ENCODE data around the gene SC5D.
A peak's percentile ranks its signal among the peaks of the same experiment; 100 is the strongest.

The SC5D gene, protein sequence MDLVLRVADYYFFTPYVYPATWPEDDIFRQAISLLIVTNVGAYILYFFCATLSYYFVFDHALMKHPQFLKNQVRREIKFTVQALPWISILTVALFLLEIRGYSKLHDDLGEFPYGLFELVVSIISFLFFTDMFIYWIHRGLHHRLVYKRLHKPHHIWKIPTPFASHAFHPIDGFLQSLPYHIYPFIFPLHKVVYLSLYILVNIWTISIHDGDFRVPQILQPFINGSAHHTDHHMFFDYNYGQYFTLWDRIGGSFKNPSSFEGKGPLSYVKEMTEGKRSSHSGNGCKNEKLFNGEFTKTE

GRCh38 chr11:121292495-121293287 is at the start of gene SC5D:
Gene SC5D, plus strand, starts transcription at chr11:121292771. Its CDS starts 10,605 bp downstream, at chr11:121303376.
- peak; percentile 93 for DNase-seq (ENCODE audit: low spot score)

- DNase-seq (ENCODE audit: low spot score) = no peak
Measured at GRCh38 chr11:121244884-121245283, 47.7 kb upstream of the SC5D start.

DNA sequence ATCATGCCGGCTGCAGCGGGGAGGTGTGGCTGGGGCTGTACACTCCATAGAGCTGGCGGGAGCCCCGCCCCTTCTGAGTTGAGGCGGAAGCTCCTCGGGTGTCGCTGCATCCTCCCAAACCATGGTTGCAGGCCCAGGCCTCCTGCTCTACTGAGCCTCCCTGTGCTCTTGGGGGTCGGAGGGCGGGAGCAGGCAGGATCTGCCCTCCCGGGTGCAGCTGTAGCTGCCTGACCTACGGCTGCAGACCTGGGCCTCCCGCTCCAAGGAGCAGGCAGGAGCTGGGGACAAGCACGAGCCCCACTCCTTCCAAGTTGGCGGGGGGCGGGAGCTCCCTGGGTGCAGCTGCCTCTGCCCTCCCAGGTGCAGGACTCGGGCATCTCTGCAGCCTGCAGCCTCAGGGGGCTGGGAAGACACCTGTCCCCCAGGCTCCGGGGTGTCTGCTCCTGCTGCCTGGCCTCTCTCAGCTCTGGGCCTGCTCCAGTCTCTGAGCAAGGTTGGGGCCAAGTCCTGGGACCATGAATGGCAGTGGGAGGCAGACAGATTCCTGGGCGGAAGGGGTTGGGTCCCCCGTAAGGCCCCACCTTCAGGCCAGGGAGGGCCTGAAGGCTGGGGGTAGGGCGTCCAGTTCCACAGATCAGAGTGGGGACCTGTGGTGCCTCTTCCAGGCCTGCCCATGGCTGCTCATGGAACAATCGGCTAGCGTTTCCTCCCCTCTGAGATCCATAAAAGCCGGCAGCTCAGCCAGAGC is 46.4 kb upstream of the SC5D start:
- no peak for DNase-seq (ENCODE audit: low spot score)

DNA sequence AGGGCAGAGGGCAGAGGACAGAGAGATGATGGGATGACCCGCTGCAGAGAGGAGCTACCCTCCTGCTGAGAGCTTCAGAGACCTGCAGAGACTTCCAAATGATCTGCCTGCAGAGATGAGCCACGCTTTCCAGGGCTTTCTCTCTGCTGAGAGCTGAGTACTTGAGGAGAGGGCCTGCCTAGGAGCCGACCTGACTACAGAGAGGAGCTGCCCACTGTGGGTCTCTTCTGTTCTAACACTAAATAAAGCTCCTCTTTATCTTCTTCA is 45.9 kb upstream of the SC5D start:
- DNase-seq (ENCODE audit: low spot score) = no peak

- no peak for DNase-seq (ENCODE audit: low spot score)
Measured at GRCh38 chr11:121248496-121248895, 44.1 kb upstream of the SC5D start.

DNA sequence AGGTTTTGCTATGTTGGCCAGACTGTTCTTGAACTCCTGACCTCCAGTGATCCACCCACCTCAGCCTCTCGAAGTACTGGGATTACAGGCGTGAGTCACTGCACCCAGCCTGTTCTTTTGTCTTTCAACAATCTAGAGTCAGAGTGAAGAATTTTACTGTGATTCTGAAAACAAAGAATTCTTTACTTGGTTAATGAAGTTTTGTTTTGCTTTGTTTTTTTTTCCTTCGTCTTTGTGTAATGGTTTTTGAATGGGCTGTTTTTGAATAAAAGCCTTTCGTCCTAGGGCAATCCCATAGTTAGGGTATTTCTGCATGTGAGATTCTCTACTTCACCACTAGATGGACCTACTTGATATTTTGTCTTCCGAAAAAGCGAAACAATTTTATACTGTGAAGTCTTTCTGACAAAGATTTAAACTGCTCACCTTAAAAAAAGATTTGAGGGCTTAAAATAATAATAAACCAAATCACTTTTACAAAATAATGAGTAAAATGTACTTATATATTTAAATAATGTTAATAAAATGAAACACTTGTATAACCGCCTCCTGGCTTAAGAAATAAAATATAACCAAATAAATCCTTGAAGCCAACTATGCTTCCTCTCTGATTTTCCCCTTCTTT is 43.4 kb upstream of the SC5D start:
- DNase-seq (ENCODE audit: low spot score) = no peak

- DNase-seq (ENCODE audit: low spot score) = no peak
Measured at GRCh38 chr11:121250843-121251242, 41.7 kb upstream of the SC5D start.

DNA sequence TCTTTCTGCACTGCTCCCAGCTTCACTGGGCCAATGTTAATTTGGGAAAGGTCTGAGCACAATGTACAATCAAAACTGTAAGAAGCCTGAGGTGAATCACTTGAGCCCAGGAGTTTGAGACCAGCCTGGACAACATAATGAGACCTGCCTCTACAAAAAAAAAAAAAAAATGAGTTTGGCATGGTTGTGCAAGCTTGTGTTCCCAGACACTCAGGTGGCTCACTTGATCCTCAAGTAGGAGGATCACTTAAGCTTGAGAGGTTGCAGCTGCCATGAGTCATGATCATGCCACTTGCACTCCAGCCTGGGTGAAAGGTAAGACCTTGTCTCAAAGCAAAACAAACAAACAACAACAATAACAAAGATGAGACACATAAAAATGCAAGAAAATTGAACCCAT is 38.6 kb upstream of the SC5D start:
- no peak for DNase-seq (ENCODE audit: low spot score)

DNA sequence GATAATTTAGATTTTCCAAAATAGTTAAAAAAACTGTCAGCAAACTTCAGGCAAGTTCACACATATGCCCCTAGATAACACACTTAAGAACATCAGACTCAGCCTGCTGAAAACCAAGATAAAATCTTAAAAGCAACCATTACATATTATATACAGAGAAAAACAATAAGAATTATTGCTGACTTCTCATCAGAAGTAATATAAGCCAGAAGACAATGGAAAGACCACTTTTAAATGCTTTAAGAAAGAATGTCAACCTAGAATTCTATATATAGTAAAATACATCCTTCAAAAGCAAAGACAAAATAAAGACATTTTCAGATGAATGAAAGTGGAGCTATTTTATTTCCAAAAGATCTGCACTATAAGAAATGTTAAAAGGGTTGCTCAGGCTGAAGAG is 37.8 kb upstream of the SC5D start:
- DNase-seq (ENCODE audit: low spot score) = no peak

DNA sequence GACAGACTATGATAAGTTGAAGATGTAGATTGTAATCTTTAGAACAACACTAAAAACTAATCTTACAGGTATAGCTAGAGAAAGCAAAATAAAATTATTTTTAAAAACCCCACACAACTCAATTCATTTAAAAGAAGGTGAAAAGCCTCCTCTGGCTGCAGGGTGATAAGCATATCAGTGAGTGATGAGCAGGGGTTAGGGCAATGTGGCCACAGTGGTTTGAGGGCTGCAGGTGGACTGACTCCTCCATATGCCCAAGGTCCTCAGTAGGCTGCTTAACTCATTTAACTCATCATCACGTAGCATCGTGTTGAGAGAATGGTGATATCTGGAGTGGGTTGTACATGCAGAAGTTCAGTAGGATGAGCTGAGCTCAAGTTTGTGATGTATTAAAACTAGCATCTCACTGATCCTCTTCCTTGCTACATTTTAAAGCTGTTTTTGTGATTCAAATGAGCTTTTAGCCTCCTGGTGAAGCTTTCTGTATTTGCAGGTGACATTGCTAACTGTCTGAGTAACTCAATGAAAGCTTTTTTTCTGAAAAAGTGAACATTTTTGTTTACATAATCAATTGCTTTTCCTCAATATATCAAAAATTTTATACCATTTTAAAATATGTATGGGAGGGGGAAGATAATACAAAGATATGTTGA is 37.0 kb upstream of the SC5D start:
- DNase-seq (ENCODE audit: low spot score) = no peak

DNA sequence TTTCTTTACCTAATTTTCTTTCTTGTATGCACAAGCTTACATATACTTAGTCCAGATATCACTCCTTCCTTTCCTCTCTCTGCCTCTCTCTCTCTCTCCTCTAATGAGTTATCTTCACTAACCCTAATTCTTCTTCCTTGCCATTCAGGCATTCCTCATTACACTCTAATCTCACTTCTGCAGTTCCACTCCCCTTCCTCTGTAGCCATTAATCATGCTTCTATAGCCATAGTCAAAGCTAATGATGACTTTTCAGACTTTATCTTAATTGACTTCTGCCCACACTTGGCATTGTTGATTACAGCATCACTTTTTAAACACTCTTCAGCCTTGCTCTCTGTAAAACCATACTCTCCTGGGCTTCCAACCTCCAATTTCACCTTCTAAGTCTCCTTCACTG is 35.3 kb upstream of the SC5D start:
- DNase-seq (ENCODE audit: low spot score) = no peak

DNA sequence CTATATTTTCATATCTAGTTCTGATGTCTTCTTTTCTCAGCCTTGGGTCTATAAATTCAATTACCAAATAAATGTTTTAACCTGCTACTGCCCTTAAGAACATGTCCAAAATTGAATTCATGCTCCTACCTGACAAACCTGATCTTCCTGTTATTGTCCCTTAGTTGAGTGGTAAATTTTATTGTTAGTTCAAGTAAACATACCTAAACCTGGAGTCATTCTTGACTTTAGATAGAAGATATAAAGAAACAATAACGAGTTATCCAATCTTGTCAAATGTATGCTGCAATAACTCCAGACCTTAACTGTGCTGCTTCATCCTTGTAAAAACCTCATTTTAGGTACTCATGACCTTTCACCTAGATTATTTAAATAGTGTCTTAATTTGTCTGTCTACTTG is 34.6 kb upstream of the SC5D start:
- DNase-seq (ENCODE audit: low spot score) = no peak

- DNase-seq (ENCODE audit: low spot score) = no peak
Measured at GRCh38 chr11:121265586-121265985, 27.0 kb upstream of the SC5D start.

- no peak for DNase-seq (ENCODE audit: low spot score)
Measured at GRCh38 chr11:121268581-121268980, 24.0 kb upstream of the SC5D start.

DNA sequence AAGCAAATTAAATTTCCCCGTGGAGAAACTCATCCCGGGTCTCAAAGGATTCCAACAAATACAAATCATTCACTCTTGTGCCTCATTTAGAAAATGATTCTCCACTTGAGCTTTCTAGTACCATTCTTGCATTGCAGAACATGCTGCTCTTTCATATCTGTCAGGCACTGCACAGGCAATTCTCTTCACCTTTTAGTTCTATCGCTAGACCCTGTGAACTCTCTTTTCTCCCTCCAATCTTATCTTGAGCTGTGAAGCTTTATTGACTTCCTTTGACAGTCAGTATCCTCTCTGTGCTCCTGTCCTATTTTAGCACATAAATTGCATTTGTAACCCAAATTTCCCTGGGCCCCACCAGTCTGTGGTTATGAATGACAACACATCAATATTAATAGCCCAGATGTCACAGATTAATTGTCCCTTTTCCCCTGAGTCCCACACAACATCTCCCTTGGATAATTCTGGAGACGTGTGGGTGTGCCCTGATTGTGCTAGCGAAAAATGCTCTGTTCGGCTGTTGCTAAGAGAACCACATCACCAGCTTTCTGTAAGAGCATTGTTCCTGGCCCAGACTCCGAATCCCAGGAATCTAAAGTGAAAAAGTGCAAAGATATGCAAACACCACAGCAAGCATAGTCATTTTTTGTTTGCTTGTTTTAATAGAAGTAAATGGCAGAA is 22.4 kb upstream of the SC5D start:
- DNase-seq (ENCODE audit: low spot score) = no peak

DNA sequence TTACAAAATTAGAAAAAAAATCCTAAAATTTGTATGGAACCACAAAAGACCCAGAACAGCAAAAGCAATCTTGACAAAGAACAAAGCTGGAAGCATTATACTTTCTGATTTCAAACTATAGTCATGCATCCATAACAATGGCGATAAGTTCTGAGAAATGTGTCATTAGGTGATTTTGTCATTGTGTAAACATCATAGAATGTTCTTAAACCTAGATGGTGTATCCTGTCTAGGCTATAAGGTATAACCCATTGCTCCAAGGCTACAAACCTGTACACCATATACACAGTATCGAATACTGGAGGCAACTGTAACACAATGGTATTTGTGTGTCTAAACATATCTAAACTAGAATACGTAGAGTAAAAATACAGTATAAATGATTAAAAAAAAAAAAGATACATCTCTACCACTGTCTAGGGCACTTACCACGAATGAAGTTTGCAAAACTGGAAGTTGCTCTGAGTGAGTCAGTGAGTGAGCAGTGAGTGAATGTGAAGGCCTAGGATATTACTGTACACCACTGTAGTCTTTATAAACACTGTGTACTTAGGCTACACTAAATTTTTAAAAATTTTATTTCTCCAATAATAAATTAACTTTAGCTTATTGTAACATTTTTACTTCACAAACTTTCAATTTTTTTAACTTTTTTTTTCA is 18.1 kb upstream of the SC5D start:
- no peak for DNase-seq (ENCODE audit: low spot score)

GRCh38 chr11:121281698-121282097 is 10.9 kb upstream of the SC5D start:
- no peak for DNase-seq (ENCODE audit: low spot score)

- DNase-seq (ENCODE audit: low spot score) = no peak
Measured at GRCh38 chr11:121282386-121282785, 10.2 kb upstream of the SC5D start.

- DNase-seq (ENCODE audit: low spot score) = no peak
Measured at GRCh38 chr11:121282886-121283502, 9.6 kb upstream of the SC5D start.

GRCh38 chr11:121291319-121291718 is 1.3 kb upstream of the SC5D start:
- DNase-seq (ENCODE audit: low spot score) = no peak

Data from left forelimb (tissue), 1 donor.